Measurements from ENCODE around the gene TRAM2.

TRAM2 gene

GRCh38 chr6:52544602-52545405, 32.1 kb downstream of the TRAM2 start:
- DNase-seq: no peak

GRCh38 chr6:52543729-52544601, 32.9 kb downstream of the TRAM2 start:
- no peak for DNase-seq

DNA sequence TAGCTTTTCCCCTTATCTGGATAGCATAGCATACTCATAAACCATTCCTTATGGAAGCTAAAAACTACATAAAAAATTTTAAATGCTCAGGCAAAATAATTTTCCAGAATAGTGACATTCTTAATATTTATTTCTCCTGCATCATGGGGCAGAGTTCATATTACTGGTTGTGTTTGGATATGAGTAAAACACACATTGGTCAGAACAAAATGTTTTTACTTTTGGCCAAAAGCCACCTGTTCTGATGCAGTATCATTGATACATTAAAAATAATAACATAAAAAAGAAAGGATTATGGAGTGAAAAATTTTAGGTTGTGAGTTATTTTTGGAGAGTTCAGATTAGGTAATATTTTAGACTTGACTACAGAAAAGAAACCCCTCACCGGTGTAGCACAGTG, 33.6 kb downstream of the TRAM2 start:
- no peak for DNase-seq

- no peak for DNase-seq
Observed at GRCh38 chr6:52541135-52541534, 35.7 kb downstream of the TRAM2 start.

DNA sequence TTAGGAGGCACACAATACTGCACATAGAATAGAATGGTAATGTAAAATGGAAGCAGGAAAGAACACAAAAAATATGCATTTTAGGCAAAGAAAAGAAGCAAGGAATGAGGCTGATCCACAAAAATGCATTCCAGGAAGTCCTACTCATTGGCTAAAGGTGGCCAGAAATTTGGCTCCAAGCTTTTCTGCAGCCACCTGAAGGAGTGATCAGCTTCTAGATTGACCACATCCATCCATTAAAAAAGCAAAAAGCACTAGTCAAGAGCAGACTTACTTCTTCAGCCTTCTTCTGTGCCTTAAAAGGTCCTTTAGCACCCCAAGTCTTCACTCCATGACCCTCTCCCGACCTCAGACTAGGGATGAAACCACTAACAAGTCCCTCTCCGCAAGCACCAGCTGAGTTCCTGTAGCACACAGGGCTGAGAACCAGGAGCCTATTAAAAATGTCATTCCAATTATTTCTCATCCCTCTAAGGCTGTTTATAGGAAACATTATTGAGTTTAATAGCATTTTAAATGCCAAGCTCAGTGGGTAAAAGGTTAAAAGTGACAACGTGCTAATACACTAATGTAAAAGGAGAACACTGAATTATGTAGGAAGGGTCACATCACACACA, 36.5 kb downstream of the TRAM2 start:
- DNase-seq: no peak

GRCh38 chr6:52539607-52540006, 37.3 kb downstream of the TRAM2 start:
- DNase-seq: no peak

- DNase-seq: no peak
Observed at GRCh38 chr6:52538901-52539354, 37.9 kb downstream of the TRAM2 start.

GRCh38 chr6:52538252-52538900, 38.5 kb downstream of the TRAM2 start:
- no peak for DNase-seq

DNA sequence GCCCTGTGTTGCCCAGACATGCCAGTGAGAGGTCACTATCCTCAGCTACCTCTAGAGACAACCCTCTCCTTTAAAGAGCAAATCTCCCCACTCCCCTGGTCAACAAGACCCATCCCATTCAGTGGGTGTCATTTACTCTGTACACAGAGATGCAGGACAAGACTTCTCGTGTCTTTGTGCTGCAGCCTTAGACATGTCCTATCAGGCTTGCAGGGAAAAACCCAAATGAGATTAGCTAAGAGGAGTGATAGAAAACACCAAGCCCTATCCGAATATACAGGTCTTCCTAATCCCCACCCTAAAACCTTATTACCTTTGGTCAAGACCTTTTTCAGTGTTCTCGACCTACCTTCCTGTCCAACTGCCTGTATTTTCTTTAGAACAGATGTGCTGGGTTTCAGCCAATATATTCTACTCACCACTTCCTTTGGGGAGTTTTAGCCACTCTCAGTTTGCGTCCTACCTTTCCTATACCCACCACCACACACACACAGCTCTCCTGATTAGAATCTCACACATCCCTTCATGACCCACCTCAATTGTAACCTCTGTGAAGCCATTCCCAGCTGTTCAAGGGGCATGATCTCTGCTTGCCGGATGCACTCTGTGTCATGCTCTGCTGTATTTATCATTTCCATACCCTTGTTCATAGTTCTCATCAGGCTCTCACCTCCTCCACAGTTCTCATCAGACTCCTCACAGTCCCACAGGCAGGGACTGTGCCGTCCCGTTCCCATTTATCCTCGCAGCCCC, 39.7 kb downstream of the TRAM2 start:
- DNase-seq: no peak

DNA sequence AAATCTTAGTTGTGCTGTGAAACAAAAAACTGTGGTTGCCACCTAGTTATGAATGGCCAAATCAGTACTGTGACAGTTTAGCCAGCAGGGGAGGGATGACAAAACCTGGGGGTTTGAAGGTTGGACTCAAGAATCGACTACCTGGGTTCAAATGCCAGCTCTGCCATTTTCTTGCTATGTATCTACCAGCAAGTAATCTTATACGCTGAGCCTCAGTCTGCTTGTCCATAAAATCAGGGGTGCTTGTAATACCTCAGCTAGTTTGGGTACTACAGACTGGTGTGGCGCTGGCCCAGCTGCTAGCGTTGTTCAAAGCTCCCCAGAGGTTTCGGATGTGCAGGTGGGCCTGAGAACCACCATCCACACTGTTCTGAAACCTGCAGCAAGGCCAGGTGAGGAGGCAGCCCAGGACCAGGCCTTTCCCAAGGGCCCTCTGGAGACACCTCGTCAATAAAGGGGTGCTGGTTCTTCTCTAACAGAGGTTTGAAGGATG, 40.4 kb downstream of the TRAM2 start:
- no peak for DNase-seq

DNA sequence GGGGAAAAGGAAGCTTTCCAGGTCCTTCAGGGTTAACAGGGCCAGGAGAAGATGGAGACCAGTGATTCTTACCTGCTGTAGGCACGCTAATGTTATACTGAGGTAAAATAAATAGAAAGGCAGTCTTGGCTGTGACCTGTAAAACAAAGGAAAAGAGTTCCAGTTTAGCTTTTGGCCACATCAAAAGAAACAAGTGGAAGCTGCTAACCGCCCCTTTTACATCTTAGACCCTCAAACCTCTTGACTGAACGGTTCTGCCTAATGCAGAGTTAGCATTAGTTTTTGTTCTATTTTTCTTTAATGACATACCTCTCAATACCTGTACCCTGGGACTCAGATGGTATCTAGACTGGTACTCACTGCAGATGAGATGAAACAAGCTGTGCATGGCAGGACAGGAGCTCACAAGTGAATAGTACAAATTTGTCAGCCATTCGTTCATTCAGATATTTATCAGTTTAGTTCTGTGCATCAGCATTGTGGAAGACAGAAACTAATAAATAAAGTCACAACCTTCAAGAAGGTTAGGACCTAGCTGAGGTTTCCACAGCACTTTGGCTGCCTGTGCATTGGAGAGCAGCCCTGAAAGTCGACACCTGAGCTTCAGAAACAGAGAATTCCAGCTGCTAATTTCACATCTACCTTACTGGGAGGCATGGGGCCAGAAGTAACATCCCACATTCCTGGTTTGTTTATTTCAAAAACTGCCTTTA, 41.0 kb downstream of the TRAM2 start:
- DNase-seq: no peak

GRCh38 chr6:52534966-52535390, 41.9 kb downstream of the TRAM2 start:
- DNase-seq: no peak

DNA sequence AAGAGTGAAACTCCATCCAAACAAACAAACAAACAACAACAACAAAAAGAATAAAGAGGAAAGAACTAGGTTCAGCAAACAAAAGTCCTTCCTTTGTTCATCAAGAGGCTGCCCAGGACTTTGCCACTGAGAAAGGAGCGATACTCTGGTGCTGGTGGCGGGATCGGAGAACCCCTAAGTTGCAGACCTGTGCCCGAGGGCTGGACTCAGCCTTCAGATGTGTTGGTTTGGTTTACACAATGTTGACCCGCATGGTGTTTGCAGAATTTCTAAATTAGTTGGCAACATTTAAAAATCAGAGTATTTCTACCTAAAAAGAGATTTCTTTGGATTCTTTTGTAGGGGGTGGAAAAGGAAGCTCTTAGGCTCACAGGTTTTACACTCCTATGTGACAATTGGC, 42.5 kb downstream of the TRAM2 start:
- DNase-seq: no peak

- no peak for DNase-seq
Observed at GRCh38 chr6:52533491-52533890, 43.4 kb downstream of the TRAM2 start.

DNA sequence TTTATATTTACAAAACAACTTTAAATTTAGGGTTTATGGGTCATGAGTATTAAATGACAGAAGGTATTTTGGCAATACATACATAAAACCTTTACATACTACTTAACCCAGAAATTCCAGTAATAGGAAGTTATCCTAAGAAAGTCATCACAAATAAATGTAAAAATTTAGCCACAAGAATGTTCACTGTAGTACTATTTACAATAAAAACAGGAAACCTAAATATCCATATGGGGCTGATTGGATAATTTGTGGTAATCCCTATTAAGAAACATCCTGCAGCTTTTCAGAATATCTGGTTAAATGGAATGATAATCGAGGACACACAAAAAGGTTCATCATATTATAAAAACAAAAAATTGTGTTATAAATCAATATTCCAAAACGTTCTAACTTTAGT, 44.4 kb downstream of the TRAM2 start:
- no peak for DNase-seq

GRCh38 chr6:52531834-52532233, 45.0 kb downstream of the TRAM2 start:
- no peak for DNase-seq

DNA sequence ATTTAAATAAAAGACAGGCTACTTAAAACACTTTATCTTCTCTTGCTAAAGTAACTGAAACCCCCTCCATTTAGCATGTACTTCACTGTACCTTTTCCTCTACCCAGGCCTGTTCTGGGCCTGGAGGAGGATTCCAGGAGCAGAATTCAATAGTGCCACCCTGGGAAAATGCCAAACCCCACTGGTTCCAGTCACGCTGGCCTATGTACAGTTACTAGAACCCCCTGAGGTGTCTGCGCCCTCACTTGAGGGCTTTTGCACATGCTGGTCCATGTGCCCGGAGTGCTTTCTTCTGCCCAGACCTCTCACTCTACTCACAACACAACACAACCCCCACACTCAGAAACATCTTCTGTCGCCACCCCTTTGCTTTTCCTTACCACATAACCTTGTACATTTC, 45.5 kb downstream of the TRAM2 start:
- DNase-seq: no peak

- no peak for DNase-seq
Observed at GRCh38 chr6:52530351-52530750, 46.5 kb downstream of the TRAM2 start.

DNA sequence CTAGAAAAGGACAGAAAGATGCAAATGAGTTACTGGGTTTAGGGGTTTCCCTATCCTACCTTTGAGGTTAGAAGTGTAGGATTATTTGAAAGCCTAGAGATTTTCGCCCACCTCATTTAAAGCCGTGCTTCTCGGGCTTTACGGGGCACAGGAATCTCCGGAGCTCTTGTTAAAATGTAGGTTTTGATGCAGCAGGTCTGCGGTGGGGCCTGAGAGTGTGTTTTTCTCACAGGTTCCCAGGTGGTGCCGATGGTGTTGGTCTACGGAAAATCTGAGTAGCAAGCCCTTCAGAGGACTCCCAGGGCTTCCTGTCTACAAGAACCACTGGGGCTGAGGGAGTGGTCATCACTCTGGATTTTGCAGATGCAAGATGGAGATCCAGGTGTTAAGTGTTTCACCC, 47.5 kb downstream of the TRAM2 start:
- no peak for DNase-seq

DNA sequence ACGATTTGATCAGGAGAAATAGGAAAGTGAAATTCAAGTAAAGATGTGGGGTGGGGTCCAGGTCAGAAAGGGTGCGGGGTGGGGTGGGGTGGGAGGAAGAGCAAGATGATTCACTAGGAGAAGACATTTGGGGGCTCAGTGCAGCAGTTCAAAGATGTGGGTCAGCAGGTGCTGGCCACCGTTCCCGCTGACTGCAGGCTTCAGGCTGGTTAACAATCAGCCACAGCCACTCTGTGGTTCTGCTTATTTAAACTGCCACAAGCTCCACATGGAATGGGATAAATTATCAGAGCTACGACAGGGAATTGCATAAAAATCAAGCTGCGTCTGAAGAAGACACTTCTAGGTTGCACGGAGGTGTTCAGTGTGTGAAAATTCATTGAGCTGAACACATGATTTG, 49.4 kb downstream of the TRAM2 start:
- DNase-seq: no peak

DNA sequence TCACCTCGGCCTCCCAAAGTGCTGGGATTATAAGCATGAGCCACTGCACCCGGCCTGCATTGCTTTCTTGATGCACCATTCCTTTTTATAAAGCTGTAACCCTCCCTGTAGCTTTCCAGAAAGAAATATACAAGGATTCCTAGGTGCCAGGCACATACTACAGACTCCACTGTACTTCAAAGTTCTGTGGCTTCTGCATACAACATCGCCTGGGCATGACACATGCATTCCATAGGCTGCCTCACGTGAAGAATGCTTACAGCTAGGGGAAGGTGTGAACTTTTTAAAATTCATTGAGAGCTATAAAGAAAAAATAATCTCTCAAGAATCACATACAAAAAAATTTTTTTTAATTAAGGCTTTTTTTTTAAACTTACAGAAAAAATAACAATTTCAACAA, 50.2 kb downstream of the TRAM2 start:
- DNase-seq: no peak

All from inflammatory macrophage (primary cell).